NCI-H2171 treated with DMSO at 0.1 percent for 48 hours (cell line): ENCODE results near the gene ACTL7B.
"Not testable (repeated sequence)": the region's sequence is repeated elsewhere in the genome, so short reads cannot be mapped to it uniquely, and the experiment has no call there.

Experiments
- DNase-seq: peaks from one replicate; lab custom pipeline; 2025; lab: John Stamatoyannopoulos, UW

The ACTL7B gene

GRCh38 chr9:108855888-108856287 lies at the start of gene ACTL7B:
ACTL7B (minus strand) TSS chr9:108855986; CDS start chr9:108855930, 56 bp downstream.
- DNase-seq = peak; percentile 46

GRCh38 chr9:108905494-108905893 lies 49.7 kb upstream of the ACTL7B start:
- no peak for DNase-seq

GRCh38 chr9:108904161-108904560 lies 48.4 kb upstream of the ACTL7B start:
- no peak for DNase-seq

GRCh38 chr9:108903420-108904103 lies 47.8 kb upstream of the ACTL7B start:
- DNase-seq = peak; percentile 14

GRCh38 chr9:108900176-108900575 lies 44.4 kb upstream of the ACTL7B start:
- no peak for DNase-seq

- not testable (repeated sequence) for DNase-seq
These were observed 43.4 kb upstream of the ACTL7B start for GRCh38 chr9:108899023-108899695.

- DNase-seq = no peak
These were observed 41.7 kb upstream of the ACTL7B start for GRCh38 chr9:108897324-108898096.

GRCh38 chr9:108894225-108894997 lies 38.6 kb upstream of the ACTL7B start:
- DNase-seq = no peak

GRCh38 chr9:108889649-108890067 lies 33.9 kb upstream of the ACTL7B start:
- DNase-seq = peak; percentile 9

GRCh38 chr9:108886594-108887271 lies 30.9 kb upstream of the ACTL7B start:
- DNase-seq = peak; percentile 20

GRCh38 chr9:108885643-108886348 lies 30.0 kb upstream of the ACTL7B start:
- DNase-seq = peak; percentile 54

GRCh38 chr9:108884701-108885100 lies 28.9 kb upstream of the ACTL7B start:
- DNase-seq = no peak

- no peak for DNase-seq
These were observed 27.3 kb upstream of the ACTL7B start for GRCh38 chr9:108883085-108883484.

- no peak for DNase-seq
These were observed 26.5 kb upstream of the ACTL7B start for GRCh38 chr9:108882052-108882888.

GRCh38 chr9:108880738-108881316 lies 25.0 kb upstream of the ACTL7B start:
- no peak for DNase-seq

GRCh38 chr9:108877524-108877923 lies 21.7 kb upstream of the ACTL7B start:
- DNase-seq = no peak

GRCh38 chr9:108876425-108876824 lies 20.6 kb upstream of the ACTL7B start:
- DNase-seq = no peak

- no peak for DNase-seq
These were observed 18.4 kb upstream of the ACTL7B start for GRCh38 chr9:108874058-108874788.
